ENCODE data around the gene SORCS2. TPM values are rescaled to one million over a fixed set of nuclear protein-coding genes. Genes with fewer than 3 reads are reported as not detected.

SORCS2 gene
- total and polyA plus RNA-seq, 2 of the 4 experiments (the other 2 are of a cell fraction) = 0.36 to 0.62 TPM

GRCh38 chr4:7629501-7630254 lies 437.3 kb downstream of the SORCS2 start:
- H3K79me1 ChIP-seq (ENCODE audit: low read depth in 1 of 2, low read length in 2 of 2) = no peaks in the 10 kb centered on the region
- H4K91ac ChIP-seq (ENCODE audit: insufficient read depth, low read depth, low read length) = no peak overlapping the region
- H3K4me1 ChIP-seq (ENCODE audit: control insufficient read depth, insufficient read depth, low read length) = peaks cover 6% of the 10 kb centered on the region
- H4K8ac ChIP-seq (ENCODE audit: low read depth in 2 of 2, low read length in 2 of 2) = peak overlapping the region in 1 of 2 experiments; percentile 27; a peak in 1 of 4 replicates
- H3K4me3 ChIP-seq (ENCODE audit: insufficient read depth, low read depth, low read length) = no peak overlapping the region
- ChIA-PET CTCF (no interaction called here), POLR2A (ENCODE audit: unreplicated experiment) (interaction anchor here (0.6 kb wide), 1 partner anchor 8 kb away, joined by 3 read pairs; no protein-coding TSS in a partner anchor)
- no peak overlapping the region; the same call in 1 of the 3 replicates for H2BK15ac ChIP-seq (ENCODE audit: low read depth, low read length)
- no peak overlapping the region for H2BK5ac ChIP-seq (ENCODE audit: low read depth, low read length, poor library complexity, severe bottlenecking)
- H4K5ac ChIP-seq (ENCODE audit: low read depth, low read length) = no peak overlapping the region
- dilution Hi-C loops (cut with HindIII; ENCODE audit: low sequenced_read_pairs, unreplicated experiment) (no loop called here), in situ Hi-C loops (cut with MboI; ENCODE audit: low sequenced_read_pairs) (no loop called here), intact Hi-C loops (cut with micrococcal nuclease) (no loop called here)
- H3K23ac ChIP-seq (ENCODE audit: low read depth, low read length) = no peak overlapping the region
- TF ChIP-seq RFX5 (IDR thresholded peaks at IDR 0.05; ENCODE audit: low read depth, low read length) (no peak), MAFK (IDR thresholded peaks at IDR 0.05; ENCODE audit: low read depth, low read length) (no peak), BHLHE40 (IDR thresholded peaks at IDR 0.05; ENCODE audit: low read depth, low read length) (no peak), CHD1 (IDR thresholded peaks at IDR 0.05; ENCODE audit: low read depth, low read length) (no peak), RCOR1 (IDR thresholded peaks at IDR 0.05; ENCODE audit: insufficient replicate concordance, low read length) (no peak), MXI1 (IDR thresholded peaks at IDR 0.05; ENCODE audit: borderline replicate concordance, low read depth, low read length) (no peak), MAZ (IDR thresholded peaks at IDR 0.05; ENCODE audit: borderline replicate concordance, low read depth, low read length) (no peak), CEBPB (IDR thresholded peaks at IDR 0.05; ENCODE audit: low read depth, low read length) (no peak), SMC3 (IDR thresholded peaks at IDR 0.05; ENCODE audit: low read depth, low read length) (no peak), CTCF (conservative IDR thresholded peaks at IDR 0.05; ENCODE audit: low read depth, low read length) (no peak), FOS (IDR thresholded peaks at IDR 0.05; ENCODE audit: low read depth, low read length) (no peak), POLR2A (IDR thresholded peaks at IDR 0.05; ENCODE audit: low read depth, low read length) (no peak), RAD21 (IDR thresholded peaks at IDR 0.05; ENCODE audit: low read length) (no peak)
- TF ChIP-seq, protein P1, sequence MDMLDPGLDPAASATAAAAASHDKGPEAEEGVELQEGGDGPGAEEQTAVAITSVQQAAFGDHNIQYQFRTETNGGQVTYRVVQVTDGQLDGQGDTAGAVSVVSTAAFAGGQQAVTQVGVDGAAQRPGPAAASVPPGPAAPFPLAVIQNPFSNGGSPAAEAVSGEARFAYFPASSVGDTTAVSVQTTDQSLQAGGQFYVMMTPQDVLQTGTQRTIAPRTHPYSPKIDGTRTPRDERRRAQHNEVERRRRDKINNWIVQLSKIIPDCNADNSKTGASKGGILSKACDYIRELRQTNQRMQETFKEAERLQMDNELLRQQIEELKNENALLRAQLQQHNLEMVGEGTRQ (IDR thresholded peaks at IDR 0.05; ENCODE audit: low read depth, low read length) = no peak
- TF ChIP-seq, protein P2, sequence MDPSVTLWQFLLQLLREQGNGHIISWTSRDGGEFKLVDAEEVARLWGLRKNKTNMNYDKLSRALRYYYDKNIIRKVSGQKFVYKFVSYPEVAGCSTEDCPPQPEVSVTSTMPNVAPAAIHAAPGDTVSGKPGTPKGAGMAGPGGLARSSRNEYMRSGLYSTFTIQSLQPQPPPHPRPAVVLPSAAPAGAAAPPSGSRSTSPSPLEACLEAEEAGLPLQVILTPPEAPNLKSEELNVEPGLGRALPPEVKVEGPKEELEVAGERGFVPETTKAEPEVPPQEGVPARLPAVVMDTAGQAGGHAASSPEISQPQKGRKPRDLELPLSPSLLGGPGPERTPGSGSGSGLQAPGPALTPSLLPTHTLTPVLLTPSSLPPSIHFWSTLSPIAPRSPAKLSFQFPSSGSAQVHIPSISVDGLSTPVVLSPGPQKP (IDR thresholded peaks at IDR 0.05; ENCODE audit: borderline replicate concordance, low read depth, low read length) = no peak
- H2BK120ac ChIP-seq (ENCODE audit: low read depth, low read length) = peak overlapping the region; percentile 60
- H3K27me3 ChIP-seq (ENCODE audit: control insufficient read depth, insufficient read depth, low read length) = peaks cover 2% of the 10 kb centered on the region; the same call in 1 of the 2 replicates
- peak overlapping the region; percentile 51 for H3K4ac ChIP-seq (ENCODE audit: low read depth, low read length)
- 85% methylated on average over 7 of the region's 13 CpGs; no CpG with 5 or more reads in 1 of the 2 experiments for WGBS, 2 experiments (ENCODE audit: extremely low coverage in 2 of 2, insufficient read length in 1 of 2)
- H4K20me1 ChIP-seq (ENCODE audit: insufficient read depth, low read length) = peaks cover 6% of the 10 kb centered on the region
- H2AK5ac ChIP-seq (ENCODE audit: low read depth, low read length) = peak overlapping the region; percentile 89
- H3K9me1 ChIP-seq (ENCODE audit: insufficient read depth, low read length) = peaks cover 9% of the 10 kb centered on the region; the same call in 1 of the 2 replicates
- H3K27ac ChIP-seq (ENCODE audit: insufficient read depth, low read length) = no peak overlapping the region
- no peaks in the 10 kb centered on the region for H3K36me3 ChIP-seq (ENCODE audit: control insufficient read depth, insufficient read depth, low read length)
- H3K9ac ChIP-seq (ENCODE audit: low read depth, low read length) = no peak overlapping the region
- H3K18ac ChIP-seq (ENCODE audit: low read depth, low read length) = no peak overlapping the region
- H2AFZ ChIP-seq (replicated peaks; ENCODE audit: low read length, poor library complexity) = peak overlapping the region; percentile 48
- no peaks in the 10 kb centered on the region for H3K9me3 ChIP-seq (ENCODE audit: control insufficient read depth, insufficient read depth, low read length)
- peak overlapping the region; percentile 48; the same call in 1 of the 2 replicates for H3K14ac ChIP-seq (replicated peaks; ENCODE audit: low read depth, low read length)
- no peak overlapping the region for H2AK9ac ChIP-seq (replicated peaks; ENCODE audit: low read depth, low read length, poor library complexity)
- no peak overlapping the region for H3K56ac ChIP-seq (ENCODE audit: extremely low read depth, insufficient read depth, low read length)
- no peak for DNase-seq
- no TSS peak for BruUV-seq (replicated peaks)
- no peak overlapping the region for H3K4me2 ChIP-seq (ENCODE audit: low read depth, low read length)
- peak overlapping the region; percentile 73; the same call in 1 of the 2 replicates for H2BK20ac ChIP-seq (ENCODE audit: low read depth, low read length)
- no peak for ATAC-seq (ENCODE audit: low read depth)
